Mucosa of descending colon (tissue), 3 donors: Measurements from ENCODE around the gene ZCCHC7. TPM values are rescaled to one million over a fixed set of nuclear protein-coding genes. Genes with fewer than 3 reads are reported as not detected.

Source experiments
- ATAC-seq: fragments of 200-7000 bp; cut with Tn5 transposase; one replicate; pipeline ENCODE4 v1.9.1; 2020; ENCODE audit warnings: mild to moderate bottlenecking, moderate library complexity
- DNase-seq, 3 donors: peaks; one replicate each; pipeline ENCODE4 v3.0.0-alpha.2; 2020
- H3K36me3 ChIP-seq: fragments of 200-600 bp; one replicate; pipeline ENCODE4 v1.8.0; 2021; ENCODE audit warnings: low read depth, mild to moderate bottlenecking
- H3K4me1 ChIP-seq: fragments of 200-600 bp; one replicate; pipeline ENCODE4 v1.8.0; 2021; ENCODE audit warnings: low read depth, mild to moderate bottlenecking
- H3K4me3 ChIP-seq: fragments of 200-600 bp; one replicate; pipeline ENCODE4 v1.8.0; 2021; ENCODE audit warnings: mild to moderate bottlenecking
- H3K9me3 ChIP-seq: fragments of 200-600 bp; one replicate; pipeline ENCODE4 v1.8.0; 2021; ENCODE audit warnings: mild to moderate bottlenecking
- intact Hi-C, 2 donors: fragments of 100-400 bp; cut with DNase I in 1 of 2; cut with micrococcal nuclease in 1 of 2; formaldehyde crosslinking; loops; one replicate each; pipeline versions ENCODE4 v1.11.0 to v1.11.1; 2022; cut with DNase I, micrococcal nuclease
- total RNA-seq, 3 donors: library from RNA; stranded (reverse); fragmentation: NEBNext Ultra II Directional in 2 of 3; extraction: Animal tissue kit (Norgen Biotek cat#: 25700) in 2 of 3; gene quantifications; one replicate each; pipeline versions ENCODE4 v1.2.1 to v1.2.4, GENCODE V29; 2021 to 2023
- TF ChIP-seq, protein P1 (sequence below): fragments of 200-600 bp; IDR thresholded peaks from one replicate; pipeline ENCODE4 v1.8.0; 2022; ENCODE audit warnings: antibody characterized with exemption, mild to moderate bottlenecking
- donor health status: DM: no; HTN: no; CAD: no; lungs with moderate emphysema.
- donor health status: DM: no; HTN: no; CAD: no.
- donor health status: DM: no; HTN: yes; CAD: no.

ZCCHC7 gene
- total RNA-seq, 3 donors from 2014 or later: 18.3 to 25.7 (median 19.7) TPM

DNA sequence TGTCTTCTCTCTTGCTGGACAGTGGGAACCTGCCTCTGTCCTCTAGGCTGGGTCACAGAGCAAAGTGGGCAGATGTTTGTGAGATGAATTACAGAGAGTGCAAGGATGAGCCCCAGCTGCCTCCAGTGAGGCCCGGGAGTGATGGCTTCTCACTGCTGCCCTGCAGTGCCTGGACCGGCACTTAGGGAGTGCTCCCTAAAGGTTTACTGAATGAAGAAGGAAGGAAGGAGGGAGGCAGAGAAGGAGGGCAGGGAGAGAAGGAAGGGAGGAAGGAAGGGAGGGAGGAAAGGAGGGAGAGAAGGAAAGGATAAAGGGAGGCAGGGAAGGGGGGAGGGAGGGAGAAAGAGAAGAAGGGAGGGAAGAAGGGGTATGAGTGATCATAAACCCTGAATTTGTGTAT, 259.5 kb downstream of the ZCCHC7 start:
- TF ChIP-seq, protein P1, sequence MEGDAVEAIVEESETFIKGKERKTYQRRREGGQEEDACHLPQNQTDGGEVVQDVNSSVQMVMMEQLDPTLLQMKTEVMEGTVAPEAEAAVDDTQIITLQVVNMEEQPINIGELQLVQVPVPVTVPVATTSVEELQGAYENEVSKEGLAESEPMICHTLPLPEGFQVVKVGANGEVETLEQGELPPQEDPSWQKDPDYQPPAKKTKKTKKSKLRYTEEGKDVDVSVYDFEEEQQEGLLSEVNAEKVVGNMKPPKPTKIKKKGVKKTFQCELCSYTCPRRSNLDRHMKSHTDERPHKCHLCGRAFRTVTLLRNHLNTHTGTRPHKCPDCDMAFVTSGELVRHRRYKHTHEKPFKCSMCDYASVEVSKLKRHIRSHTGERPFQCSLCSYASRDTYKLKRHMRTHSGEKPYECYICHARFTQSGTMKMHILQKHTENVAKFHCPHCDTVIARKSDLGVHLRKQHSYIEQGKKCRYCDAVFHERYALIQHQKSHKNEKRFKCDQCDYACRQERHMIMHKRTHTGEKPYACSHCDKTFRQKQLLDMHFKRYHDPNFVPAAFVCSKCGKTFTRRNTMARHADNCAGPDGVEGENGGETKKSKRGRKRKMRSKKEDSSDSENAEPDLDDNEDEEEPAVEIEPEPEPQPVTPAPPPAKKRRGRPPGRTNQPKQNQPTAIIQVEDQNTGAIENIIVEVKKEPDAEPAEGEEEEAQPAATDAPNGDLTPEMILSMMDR: no peak
- Histone ChIP-seq H3K36me3 (no peaks in the 10 kb centered on the region), H3K9me3 (no peaks in the 10 kb centered on the region), H3K4me1 (no peaks in the 10 kb centered on the region), H3K4me3 (no peak overlapping the region)
- intact Hi-C loops: no loop called here
- DNase-seq: no peak
- no peak for ATAC-seq

DNA sequence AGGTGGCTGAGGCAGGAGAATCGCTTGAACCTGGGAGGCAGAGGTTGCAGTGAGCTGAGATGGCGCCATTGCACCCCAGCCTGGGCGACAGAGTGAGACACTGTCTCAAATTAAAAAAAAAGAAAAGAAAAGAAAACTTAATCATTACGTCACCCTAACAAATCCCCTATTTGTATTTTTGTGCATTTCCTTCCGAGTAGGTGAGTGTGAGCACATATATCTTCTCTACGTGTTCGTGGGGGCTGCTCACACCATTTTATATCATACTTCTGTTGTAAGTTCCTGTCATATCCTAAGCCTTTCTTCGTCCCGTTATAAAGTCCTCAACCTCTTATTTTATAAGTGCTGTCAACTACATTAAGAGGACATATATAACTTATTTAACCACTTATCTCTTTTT, 260.2 kb downstream of the ZCCHC7 start:
- intact Hi-C loops: no loop called here
- Histone ChIP-seq H3K4me1 (no peaks in the 10 kb centered on the region), H3K36me3 (no peaks in the 10 kb centered on the region), H3K9me3 (no peaks in the 10 kb centered on the region), H3K4me3 (no peak overlapping the region)
- TF ChIP-seq, protein P1: no peak
- no peak for DNase-seq
- no peak for ATAC-seq

DNA sequence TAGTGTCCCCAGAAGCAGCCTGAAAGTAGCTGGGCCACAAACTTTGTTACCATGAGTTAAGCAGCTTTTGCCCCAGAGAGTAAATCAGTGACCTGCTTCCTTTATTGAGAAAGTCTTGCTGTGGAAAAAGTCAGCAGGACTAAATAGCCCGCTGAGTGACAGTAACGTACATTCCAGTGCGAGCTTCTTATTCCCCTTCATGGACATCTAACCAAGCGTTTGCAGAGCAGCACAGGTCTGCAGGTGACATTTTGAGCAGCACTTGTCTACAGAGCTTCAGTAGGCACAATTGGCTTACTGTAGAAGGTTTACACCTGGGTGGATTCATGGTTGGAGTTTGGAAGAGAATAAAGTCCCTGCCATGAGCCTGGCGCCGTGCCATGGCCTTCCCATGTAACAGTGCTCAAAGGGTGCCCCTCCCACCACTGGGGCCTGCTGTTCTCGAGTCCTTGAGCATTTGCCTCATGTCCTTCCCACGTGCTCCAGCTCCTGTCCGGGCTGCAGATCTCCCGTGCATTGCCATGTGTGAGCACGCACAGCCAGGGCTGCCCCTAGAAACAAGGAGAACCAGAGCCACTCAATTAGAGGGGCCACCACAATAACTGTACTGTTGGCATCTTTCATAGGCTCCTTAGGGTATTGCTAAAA, 260.8 kb downstream of the ZCCHC7 start:
- no peaks in the 10 kb centered on the region for H3K36me3 ChIP-seq
- H3K9me3 ChIP-seq: no peaks in the 10 kb centered on the region
- H3K4me3 ChIP-seq: no peak overlapping the region
- TF ChIP-seq, protein P1: no peak
- no peaks in the 10 kb centered on the region for H3K4me1 ChIP-seq
- intact Hi-C loops: no loop called here
- DNase-seq (no peak), ATAC-seq (no peak)

DNA sequence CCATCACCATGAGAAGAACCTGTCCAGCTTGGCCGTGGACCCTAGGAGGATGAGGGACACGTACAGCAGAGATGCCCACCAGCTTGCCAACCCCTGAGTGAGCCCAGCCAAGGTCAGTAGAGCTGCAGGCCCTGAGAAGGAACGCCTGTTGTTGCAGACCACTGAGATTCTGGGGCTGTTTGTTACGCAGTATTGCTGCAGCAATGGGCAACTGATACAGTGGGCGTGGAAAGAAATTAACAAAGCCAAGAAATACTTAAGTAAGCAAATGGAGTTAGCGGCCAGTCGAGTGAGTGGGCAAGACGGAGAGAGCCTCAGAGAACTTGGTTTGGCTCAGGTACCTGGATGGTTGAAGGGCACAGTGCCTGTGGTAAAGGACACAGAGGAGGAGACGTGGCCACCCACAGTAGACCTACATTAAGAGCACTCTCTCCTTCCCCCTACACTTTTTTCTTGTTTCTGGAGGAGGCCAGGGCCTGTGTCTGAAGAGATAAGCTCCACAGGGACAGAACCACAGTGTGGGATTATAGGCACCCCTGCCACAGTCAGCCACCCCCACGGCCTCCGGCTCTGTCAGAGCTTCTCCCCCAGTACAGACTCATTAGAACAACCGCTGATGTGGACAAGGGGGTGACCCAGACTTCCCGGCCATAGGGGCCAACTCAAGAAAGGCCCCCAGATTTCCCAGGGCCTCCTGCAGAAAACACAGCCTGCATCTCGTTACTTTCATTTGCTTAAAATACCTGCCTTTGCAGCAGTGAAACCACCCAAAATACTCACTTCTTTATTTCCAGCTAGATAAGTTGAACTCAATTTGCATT, 262.0 kb downstream of the ZCCHC7 start:
- ATAC-seq: no peak
- H3K36me3 ChIP-seq: no peaks in the 10 kb centered on the region
- H3K4me1 ChIP-seq: no peaks in the 10 kb centered on the region
- no peak overlapping the region for H3K4me3 ChIP-seq
- TF ChIP-seq, protein P1: no peak
- intact Hi-C loops: no loop called here
- no peak for DNase-seq
- no peaks in the 10 kb centered on the region for H3K9me3 ChIP-seq

DNA sequence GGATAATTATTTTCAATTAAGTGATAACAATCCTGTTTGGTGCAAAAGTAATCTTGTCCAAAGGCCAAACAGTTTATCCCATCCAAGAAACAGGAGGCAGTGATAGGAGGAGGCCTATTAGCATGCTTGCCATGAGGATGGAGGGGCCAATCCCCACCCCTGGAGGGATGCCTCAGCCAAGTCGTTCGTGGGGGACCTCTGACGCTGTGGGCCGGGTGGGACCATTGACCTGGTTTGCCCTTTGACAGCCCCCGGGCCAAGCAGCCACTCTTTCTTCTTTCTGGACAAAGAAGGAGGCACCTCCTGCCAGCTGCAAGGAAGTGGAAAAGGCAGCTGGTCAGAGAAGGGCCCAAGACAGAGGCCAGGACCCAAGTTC, 262.6 kb downstream of the ZCCHC7 start:
- no peak for ATAC-seq
- Histone ChIP-seq H3K4me3 (no peak overlapping the region), H3K9me3 (no peaks in the 10 kb centered on the region), H3K4me1 (no peaks in the 10 kb centered on the region), H3K36me3 (no peaks in the 10 kb centered on the region)
- no peak for DNase-seq
- intact Hi-C loops: no loop called here
- TF ChIP-seq, protein P1: no peak
